Activated CD8-positive, alpha-beta memory T cell treated with anti-CD3 and anti-CD28 coated beads, Interleukin-2, amount 50 U/mL, for 1 hour (primary cell): ENCODE measurements around the gene CERS5.
A peak's percentile ranks its signal among the peaks of the same experiment; 100 is the strongest.
"Not testable (repeated sequence)": the region's sequence is repeated elsewhere in the genome, so short reads cannot be mapped to it uniquely, and the experiment has no call there.

Experiments used
- DNase-seq: peaks from one replicate; pipeline ENCODE4 v3.0.0-alpha.2; 2020; ENCODE audit errors: extremely low read depth

The CERS5 gene

DNA sequence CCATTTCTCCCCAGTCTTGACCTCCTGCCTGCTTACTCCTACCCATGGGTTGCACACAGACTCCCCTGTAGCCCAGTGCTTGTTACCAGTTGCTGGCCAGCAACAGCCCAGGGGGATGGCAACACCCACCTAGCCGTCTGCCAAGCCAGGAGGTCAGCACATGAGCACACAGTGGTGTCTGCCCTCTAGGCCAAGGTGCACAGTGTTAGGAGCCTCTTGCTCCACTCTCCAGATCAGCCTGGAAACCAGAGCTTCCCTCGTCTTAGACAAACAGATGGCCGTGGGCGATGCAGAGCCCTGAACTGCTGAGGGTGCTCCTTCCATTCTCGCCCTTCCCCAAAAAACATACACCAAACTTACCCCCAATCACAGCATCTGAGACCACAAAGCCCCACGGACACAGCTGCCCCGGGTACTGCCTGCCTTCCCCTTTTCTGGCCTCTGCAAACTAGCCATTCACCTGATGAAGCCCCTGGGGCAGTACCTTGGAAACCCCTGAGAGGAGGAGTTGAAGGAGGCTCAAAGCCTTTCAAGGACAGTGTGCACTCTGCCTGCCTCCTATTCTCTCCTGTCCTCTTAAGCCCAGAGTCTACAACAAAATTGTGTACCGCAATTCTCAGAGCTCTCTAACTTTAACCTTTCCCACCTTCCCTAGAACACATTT lies 64.4 kb downstream of the CERS5 start:
- no peak for DNase-seq

GRCh38 chr12:50102131-50102531 lies 65.0 kb downstream of the CERS5 start:
- DNase-seq, result no peak

DNA sequence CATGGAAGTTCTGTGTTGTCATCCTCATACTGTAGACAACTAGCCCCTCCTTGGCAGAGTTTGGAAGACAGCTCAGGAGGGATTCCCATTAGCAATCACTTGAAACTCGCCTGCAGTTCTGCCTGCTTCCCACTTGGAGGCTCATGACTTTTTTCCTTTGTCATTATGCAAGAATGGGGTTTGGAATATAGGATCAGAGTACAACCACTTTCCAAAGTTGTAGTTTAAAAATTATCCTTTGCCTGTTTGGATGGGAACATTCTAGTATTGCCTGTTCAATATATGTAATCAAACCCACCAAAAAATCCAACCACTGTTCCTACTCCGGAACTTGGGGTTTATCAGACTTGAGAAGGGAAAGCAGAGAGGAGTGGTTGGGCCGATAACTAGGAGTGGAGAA lies 65.5 kb downstream of the CERS5 start:
- no peak for DNase-seq

DNA sequence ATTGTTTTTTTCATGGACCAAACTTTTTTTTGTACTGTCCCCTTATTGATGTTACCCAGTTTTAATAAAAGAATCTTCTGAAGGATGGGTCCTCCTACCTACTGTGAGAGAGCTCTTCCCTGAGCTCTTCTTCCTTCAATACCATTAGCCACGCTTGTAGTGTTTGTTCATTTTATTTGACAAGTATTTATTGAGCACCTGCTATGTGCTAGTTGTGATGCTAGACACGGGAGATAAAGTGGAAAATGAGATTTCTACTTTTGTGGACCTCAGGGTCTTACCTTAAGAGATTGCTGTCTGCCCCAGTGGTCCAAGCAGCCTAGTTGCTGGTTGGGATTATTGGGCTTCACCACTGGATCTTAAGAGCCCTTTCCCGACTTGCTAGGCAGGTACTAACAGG lies 66.6 kb downstream of the CERS5 start:
- DNase-seq, result no peak

DNA sequence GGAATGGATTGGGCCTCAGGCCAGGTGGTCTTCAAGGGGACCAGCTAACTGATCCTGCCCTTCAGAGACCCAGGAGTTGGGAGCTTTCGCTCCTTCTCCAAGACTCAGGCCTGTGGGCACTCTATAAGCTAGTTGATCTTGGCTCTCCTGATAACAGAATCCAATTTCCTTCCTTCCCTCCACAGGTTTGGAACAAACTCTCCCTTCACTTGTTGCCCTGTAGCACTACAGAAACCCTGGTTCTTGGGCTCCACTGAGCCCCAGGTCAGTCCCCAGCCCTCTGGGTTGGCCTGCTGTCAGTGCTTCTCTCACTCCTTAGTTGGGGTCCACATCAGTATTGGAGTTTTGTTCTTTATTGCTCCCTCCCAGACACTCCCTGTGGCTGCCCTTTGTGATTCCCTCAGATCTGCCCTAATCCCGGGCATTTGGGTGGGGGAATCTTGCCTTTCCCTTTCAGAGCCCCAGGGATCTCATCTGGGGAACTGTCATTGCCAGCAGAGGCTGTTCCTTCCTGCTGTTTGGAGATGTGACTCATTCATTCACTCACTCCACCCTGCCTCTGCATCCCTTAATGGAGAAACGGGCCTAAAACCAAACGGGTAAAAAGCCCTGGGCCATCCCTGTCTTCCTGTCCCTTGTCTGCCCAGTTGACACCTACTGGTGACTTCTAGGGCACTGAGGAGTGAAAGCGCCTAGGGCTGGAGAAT lies 67.7 kb downstream of the CERS5 start:
- no peak for DNase-seq

GRCh38 chr12:50097952-50098351 lies 69.2 kb downstream of the CERS5 start:
- no peak for DNase-seq

DNA sequence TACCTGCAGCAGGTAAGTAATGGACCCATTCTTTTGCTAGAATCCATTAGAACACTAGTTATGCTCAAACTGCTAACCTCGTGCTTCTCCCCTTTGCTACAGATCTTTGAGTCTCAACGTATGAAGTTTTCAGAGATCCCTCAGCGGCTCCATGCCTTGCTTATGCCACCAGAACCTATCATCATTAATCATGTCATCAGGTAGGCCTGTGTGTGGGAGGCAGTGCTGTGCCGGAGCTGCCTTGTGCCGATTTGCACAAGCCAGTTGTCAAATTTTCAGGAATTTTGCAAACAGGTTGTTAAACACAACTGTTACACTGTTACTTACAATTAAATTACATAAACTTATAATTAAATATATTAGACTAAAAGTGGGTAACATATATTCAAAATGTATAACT lies 76.8 kb downstream of the CERS5 start:
- DNase-seq, result no peak

- no peak for DNase-seq
These were observed 77.4 kb downstream of the CERS5 start for GRCh38 chr12:50089730-50090129.

GRCh38 chr12:50088577-50089335 lies 78.4 kb downstream of the CERS5 start:
- no peak for DNase-seq

DNA sequence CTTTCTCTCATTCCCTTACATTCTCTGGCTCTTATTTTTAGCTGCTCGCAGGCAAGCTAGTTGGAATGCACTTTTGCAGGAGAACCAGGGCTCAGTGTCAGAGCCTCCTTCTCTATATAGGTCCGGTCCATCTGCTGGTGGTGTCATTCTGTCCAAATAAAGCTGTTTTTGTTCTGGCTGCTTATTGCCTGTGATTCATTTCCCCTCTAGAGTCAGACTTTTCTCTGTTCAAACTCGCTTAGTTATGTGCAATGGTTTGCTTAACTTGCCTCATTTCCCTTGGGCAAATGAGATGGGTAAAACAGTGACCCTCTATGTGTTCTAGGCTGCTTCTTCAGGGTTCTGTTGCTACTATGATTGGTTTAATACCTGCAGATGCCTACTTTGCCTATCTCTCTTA lies 79.2 kb downstream of the CERS5 start:
- no peak for DNase-seq

DNA sequence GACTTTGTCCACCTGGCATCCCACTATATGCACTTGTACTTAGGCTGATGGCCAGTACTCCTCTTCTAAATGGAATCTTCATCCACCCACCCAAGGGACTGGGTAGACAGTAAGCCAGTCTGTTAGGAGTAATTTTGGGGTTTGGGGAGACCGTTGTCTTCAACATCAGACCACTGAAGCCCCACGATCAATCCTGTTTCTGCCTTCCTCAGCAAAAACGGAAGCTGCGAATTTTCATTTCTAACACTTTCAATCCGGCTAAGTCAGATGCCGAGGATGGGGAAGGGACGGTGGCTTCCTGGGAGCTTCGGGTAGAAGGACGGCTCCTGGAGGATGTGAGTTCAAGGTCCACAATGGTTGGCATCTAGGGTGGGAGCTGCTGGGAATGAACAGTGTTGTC lies 80.0 kb downstream of the CERS5 start:
- DNase-seq, result no peak

DNA sequence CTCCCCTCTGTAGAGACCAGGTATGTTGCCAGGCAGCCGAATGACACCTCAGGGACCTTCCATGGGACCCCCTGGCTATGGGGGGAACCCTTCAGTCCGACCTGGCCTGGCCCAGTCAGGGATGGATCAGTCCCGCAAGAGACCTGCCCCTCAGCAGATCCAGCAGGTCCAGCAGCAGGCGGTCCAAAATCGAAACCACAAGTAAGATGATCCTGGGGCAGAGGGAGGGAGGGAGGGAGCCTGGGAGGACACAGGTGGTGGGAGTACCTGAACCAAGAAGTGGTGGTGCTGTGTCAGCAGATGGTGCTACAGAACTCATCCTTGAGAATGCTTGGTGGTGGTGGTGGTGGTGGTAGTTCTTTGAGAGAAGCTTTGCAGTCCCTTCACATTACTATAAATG lies 81.0 kb downstream of the CERS5 start:
- no peak for DNase-seq

- DNase-seq, result peak; percentile 29
These were observed 81.5 kb downstream of the CERS5 start for GRCh38 chr12:50085615-50086072.

- DNase-seq, result peak; percentile 66
These were observed 82.2 kb downstream of the CERS5 start, which contains the start of gene SMARCD1 for GRCh38 chr12:50084775-50085614. TSS of gene SMARCD1 (plus strand) at chr12:50085342. CDS start at chr12:50085370, 28 bp downstream.

GRCh38 chr12:50084409-50084774 lies 82.8 kb downstream of the CERS5 start:
- DNase-seq, result not testable (repeated sequence)

GRCh38 chr12:50083301-50083700 lies 83.9 kb downstream of the CERS5 start:
- no peak for DNase-seq

DNA sequence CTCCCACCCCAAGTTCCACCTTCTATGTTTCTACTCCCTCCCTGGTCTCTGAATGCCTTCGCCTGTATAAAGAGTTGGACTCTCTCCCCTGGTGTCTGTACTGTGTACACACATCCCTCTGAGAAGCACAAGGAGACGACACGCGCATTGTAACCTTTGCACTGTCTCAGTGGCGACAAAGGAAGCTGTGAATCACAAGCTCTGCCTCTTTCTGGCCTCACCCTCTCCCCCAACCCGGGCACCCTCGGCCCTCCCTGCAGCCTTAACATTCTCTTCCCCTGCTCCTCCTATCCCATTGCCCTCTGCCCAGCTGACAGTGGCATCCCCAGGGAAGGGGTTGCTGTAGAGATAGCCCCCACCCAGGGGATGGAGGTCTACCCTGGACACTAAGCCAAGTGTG lies 84.5 kb downstream of the CERS5 start:
- DNase-seq, result no peak

GRCh38 chr12:50081096-50081808 lies 85.9 kb downstream of the CERS5 start:
- no peak for DNase-seq

DNA sequence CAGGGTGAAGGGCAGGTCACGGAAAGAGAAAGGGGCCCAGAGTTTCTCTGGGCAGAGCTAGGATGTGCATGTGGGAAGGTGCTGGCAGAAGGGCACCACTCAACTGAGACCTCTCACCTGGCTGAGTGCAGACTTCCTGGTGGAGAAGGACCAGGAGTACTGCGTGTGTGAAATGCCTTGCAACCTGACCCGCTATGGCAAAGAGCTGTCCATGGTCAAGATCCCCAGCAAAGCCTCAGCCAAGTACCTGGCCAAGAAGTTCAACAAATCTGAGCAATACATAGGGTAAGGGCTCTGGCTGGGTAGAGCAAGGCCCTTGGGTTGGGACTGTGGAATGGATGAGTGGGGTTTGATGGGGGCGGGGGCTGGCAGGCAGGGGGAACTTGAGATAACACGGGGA lies 87.4 kb downstream of the CERS5 start:
- no peak for DNase-seq
